Measurements from ENCODE around the gene RHOBTB3.

RHOBTB3 gene

DNA sequence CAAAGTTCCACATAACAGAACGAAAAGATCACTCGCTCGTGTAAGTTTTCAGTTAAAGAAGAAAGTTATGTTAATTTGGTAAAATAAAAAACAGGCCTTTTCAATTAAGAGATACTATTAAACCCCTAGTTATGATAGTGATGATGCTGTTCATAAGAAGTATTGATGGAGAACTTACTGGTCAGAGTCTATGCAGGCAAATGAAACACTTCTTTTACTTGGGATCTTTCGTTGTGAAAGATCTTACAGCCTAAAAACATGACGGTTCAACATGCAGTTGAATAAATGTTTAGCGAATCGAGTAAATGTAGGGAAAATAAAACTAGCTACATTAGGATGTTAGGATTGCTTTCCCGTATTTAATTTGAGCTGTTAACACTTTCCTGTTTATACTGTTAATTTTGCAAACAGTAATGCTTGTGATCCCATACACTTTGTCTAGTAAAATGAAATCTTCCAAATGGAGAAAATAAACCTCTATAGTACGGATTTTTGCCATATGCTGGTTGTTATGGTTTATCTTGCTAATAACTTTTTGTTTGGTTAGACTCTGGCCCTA, 2.0 kb downstream of the RHOBTB3 start:
- no peak for DNase-seq (ENCODE audit: low spot score)

DNA sequence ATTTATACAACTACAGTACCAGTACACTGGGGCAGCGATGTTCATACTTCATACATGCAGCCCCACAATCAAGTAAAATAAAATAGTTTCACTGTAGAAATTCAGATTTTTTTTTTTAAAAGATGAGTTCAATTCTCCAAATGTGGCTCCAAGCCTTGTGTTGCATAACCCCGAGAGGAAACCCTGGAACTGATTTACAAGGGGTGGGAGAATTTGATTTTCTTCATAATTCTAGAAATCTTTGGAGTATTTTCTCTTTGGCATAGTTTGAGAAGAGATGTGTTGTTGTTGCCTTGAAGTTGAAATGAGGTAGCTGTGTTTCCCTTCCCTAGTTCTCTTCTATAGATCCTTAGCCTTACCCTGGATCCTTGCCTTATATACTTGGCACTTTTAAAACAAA, 3.1 kb downstream of the RHOBTB3 start:
- DNase-seq (ENCODE audit: low spot score) = no peak

DNA sequence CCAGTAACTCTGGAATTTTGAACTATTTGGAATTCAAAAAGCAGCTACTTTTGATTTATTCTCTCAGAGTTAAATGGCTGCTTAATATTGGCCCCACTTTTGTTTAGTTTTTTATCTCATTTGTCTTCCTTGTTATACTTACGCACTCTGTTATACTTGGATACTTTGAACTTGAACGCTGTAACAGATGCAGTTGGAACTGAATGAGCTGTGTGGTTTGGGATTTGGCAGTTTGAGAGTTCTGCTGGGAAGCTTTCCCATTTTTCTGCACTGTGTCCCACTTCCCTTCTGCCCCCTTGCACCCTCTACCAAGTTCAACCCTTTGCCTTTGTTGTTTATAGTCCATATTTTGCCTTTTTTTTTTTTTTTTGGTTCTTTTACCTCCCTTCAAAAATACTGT, 3.8 kb downstream of the RHOBTB3 start:
- no peak for DNase-seq (ENCODE audit: low spot score)

DNA sequence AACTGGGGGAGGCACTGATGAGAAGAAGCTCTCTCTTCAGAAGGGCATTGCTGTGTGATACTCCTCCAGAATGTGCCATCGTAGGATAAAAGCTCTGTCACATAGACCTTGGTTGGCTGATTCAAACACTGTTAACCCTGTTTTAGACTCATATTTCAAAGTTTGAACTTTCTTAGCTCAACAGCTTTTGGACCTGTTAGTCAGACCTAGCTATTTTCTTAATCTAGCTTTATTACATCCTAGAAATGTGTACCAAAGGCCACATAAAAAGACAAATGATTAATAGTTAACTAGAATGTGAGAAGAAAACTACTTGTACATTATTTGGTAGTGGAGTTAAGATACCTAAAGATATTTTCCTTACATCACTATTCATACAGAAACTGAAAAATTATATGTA, 4.3 kb downstream of the RHOBTB3 start:
- DNase-seq (ENCODE audit: low spot score) = no peak

DNA sequence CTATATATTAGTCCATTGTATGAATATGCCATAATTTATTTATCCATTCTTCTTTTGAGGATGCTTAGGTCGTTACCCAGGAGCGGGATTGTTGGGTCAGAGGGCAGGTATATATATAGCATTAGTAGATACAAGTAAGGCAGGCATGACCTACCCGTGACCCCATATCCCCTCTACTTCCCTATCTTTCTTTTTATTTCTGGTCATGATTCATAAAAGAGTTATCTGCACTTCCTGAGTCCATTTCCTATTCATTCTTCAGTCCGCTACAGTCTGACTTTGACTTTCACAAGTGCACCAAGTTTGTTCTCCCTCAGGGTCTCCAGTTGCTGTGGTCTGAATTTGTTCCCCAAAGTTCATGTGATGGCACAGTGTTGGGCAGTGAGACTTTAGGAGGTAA, 6.9 kb downstream of the RHOBTB3 start:
- no peak for DNase-seq (ENCODE audit: low spot score)

DNA sequence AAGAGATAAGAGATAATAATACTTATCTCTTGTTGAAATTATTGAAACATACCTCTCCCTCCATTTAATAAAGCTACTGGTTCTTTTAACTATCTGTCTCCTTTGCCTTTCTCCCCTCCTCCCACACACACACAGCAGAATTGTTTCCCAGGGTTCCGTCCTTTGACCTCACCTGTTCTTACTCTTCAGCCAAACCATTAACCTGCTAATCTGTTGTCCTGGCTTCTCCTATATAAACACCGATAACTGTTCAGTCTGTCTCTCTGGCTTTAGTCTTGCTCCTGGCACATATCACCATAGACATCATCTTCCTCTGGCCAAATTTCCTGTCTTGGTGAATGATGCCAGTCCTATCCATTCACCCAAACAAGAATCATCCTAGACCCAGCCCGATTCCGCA, 7.7 kb downstream of the RHOBTB3 start:
- DNase-seq (ENCODE audit: low spot score) = no peak

DNA sequence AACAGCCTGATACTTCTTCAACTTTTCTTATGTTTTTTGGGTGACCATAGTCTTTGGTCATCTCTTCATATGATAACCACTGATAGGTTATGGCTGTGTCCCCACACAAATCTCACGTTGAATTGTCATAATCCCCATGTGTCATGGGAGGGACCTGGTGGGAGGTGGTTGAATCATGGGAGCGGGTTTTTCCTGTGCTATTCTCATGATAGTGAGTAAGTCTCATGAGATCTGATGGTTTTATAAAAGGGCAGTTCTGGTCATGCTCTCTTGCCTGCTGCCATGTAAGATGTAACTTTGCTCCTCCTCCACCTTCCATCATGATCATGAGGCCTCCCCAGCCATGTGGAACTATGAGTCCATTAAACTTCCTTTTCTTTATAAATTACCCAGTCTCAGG, 8.7 kb downstream of the RHOBTB3 start:
- DNase-seq (ENCODE audit: low spot score) = no peak

DNA sequence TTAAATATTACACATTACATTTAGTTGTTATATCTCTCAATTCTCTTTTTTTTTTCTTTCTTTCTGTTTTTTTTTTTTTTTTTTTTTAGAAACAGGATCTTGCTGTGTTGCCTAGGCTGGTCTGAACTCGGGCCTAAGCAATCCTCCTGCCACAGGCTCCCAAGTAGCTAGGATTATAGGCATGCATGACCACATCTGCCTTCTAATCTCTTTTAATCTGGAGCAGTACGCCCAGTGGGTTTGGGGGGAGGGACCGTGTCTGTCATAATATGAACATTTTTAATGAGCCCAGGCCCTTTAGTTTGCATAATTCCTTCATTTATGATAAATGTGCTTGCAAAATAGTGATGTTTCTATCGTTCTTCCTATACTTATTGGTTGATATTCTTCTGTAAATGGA, 10.3 kb downstream of the RHOBTB3 start:
- DNase-seq (ENCODE audit: low spot score) = no peak

DNA sequence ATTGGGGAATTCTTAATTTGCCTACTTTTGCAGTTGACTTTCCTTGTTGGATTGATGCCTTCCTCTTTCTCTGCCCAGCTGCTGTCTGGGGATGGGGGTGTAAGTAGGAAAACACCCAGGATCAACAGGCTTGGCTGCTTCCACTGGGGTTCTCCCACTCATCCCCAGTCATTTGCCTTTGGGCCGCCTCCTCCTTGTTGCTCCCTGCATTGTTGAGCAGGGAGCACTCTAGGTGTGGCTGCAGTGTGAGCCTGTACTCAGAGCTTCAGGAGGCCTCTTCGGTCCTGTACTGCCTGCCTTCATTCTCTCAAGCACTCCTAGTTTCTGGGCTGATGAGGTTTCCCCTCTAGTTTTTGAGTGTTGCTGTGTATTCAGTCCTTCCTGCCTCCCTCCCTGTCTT, 12.1 kb downstream of the RHOBTB3 start:
- no peak for DNase-seq (ENCODE audit: low spot score)

DNA sequence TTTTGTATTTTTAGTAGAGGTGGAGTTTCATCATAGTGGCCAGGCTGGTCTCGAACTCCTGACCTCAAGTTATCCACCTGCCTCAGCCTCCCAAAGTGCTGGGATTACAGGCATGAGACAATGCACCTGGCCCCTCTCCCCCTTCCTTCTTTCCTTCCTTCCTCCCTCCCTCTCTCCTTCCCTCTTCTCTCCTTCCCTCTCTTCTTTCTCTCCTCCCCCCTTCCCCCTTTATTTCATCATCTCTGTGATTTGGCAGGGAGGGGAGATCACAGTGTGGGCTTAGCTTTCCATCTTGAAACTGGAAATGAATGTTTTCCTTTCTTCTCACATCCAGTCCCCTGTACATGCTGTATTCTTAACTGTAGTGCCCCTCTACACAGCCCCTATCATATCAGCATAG, 12.7 kb downstream of the RHOBTB3 start:
- no peak for DNase-seq (ENCODE audit: low spot score)

DNA sequence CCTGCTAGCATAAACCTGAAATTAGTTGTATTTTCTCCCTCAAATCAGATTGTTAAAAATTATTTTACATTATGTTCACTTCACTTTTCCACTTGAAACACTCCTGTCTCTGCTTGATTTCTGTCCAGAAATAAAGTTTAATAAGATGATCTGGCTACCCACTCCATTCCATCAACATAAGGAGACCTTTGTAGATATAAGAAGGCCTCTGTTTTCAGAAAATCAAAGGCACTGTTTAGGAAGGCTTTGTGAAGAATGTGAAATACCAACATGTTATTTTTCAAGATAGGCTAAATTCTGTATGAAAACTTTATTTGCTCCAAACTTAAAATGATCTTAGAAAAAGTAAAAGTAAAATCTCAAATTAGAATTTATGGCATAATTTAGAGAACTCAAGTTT, 15.1 kb downstream of the RHOBTB3 start:
- no peak for DNase-seq (ENCODE audit: low spot score)

DNA sequence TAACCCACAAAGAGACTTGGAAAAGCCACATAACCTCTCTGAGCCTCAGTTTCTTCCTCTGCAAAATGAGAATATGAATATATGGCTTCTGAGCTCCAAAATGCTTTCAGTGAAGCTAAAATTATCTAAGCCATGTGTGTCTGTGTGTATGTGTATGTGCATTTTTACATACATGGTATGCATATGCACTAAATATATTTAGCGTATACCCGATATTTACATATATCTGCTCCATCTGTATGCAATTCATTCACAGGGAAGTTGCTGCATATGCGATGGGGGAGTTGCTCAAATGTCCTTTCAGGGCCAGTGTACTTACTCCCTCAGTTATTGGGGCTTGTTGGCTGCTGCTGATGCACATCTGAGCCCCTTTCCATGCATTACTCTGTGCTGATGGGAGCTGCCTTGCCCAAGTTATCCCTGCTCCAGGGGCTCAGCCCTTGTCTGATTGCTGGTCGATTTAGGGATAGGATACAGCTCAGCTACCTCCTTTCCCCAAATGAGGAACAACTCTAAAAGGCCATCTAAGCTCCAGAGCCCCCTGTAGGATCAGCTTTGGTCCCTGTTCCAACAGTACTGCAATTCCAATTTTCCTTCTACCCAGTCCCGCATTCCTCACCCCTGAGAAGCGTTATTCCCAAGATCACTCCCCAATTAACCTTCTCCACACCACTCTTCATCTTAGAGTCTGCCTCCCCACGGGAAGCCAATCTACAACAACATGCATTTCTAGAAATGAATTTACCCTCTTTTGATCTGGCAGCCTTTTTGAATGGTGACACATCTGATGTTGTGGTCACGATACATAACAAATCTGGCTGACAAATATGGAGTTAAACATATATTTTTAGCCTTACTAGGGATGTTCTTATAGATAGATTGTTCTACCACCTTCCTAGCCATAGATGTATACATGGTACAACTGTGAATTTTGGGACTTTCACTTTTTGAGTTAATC, 15.9 kb downstream of the RHOBTB3 start:
- no peak for DNase-seq (ENCODE audit: low spot score)

DNA sequence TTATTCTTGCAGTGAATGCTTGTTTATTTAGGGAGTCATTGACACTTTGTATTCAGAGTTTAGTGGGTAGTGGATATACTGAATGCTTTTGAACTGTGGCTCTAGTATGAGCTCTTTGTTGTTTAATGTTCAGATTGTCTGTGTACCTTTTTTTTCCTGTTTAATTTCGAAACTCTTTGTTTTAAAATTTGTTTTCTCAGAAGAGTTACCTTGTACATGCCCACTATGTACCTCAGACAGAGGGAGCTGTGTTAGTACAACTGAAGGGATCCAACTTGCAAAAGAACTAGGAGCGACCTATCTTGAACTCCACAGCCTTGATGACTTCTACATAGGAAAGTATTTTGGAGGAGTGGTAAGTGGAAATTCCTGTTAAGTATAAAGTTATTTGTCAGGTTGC, 17.0 kb downstream of the RHOBTB3 start:
- no peak for DNase-seq (ENCODE audit: low spot score)

DNA sequence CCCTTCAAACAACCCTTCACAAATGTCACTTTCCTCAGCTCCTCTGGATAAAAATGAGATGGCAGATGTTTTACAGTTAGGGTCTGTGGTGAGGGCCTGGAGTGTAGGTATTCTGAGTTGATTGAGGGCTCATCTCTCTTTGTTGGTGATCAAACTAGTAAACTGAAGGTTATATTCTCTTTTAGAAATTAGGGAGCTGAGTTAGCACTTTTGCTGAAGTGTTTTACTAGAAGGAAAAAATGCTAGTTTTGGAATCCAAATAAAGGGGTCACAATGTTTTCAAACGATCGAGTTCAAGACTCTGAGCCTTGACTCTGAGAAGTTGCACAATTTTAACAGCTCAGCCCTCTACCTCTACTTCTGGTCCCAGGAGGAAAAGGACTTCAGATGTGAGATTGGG, 23.4 kb downstream of the RHOBTB3 start:
- no peak for DNase-seq (ENCODE audit: low spot score)

DNA sequence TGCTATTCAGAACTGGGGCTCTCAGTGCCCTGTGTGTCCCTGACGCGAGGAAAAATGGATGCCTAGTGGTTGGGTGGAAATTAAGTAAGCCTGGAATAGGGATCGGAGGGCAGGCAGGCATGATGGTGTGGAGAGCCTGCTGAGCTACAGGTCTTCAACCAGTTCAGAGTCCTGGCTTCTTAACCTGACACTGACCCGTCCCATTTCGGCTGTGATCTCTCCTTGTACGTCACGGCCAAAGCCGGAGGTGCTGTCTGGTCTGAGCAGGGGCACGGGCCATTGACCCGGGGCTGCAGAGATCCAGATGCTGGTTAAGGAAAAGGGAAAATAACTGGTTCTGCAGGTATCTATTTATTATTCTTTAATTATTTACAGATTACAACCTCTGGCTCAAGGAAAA, 27.9 kb downstream of the RHOBTB3 start:
- DNase-seq (ENCODE audit: low spot score) = no peak

DNA sequence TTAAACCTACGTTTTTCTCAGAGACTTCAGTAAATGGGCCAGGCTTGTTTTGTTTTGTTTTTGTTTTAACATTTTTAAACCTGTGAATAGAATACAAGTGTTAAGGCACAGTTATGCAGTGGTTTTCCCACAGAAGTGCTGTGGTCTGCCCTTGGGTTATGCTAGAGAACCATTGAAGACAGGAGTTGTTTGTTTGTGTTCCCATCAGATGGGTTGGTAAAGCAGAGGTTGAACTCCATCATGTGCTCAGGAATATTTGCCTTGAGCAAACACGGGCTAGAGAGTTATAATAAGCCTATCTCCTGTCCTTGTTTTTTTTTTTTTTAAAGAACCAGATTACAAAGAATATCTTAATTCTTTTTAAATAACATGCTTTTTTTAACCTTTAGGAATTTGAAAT, 28.5 kb downstream of the RHOBTB3 start:
- DNase-seq (ENCODE audit: low spot score) = no peak

DNA sequence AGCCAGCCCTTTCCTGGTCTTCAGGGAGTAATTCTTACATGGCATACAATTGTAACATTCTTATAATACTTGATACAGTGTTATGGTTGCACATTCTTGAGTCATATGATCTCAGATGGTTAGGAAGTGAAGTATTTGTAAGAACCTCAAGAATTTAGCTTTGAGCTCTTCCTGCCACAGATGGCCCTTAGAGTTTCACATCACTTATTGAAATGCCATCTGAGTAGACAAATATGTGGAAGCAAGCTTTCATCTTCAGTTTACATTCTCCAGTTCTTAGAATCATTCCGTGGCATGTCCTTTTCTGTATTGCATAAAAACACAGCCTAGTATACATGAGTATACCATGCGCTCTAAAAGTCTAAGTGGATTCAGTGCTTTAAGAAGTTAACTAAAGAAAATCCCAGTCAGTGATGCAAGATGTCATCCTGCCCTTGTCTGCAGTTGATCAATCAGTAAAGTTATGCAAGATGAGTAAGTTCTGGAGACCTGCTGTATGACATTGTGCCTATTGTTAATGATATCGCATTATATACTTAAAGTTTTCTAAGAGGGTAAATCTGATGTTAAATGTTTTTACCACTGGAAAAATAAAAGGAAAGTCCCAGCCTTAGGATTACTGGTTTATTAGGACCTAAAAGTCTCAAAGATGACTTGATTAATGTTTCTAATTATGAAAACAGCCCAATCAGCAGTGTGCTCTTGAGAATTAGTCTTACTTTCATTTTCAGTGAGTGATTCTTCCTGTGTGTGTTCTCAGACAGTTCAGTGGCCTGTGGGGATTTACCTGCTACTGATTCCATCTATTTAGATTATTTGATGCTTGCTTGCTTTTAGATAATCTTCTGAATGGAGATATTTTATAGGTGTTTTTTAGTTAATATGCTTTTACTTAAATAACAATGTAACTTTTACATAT, 29.4 kb downstream of the RHOBTB3 start:
- DNase-seq (ENCODE audit: low spot score) = no peak

DNA sequence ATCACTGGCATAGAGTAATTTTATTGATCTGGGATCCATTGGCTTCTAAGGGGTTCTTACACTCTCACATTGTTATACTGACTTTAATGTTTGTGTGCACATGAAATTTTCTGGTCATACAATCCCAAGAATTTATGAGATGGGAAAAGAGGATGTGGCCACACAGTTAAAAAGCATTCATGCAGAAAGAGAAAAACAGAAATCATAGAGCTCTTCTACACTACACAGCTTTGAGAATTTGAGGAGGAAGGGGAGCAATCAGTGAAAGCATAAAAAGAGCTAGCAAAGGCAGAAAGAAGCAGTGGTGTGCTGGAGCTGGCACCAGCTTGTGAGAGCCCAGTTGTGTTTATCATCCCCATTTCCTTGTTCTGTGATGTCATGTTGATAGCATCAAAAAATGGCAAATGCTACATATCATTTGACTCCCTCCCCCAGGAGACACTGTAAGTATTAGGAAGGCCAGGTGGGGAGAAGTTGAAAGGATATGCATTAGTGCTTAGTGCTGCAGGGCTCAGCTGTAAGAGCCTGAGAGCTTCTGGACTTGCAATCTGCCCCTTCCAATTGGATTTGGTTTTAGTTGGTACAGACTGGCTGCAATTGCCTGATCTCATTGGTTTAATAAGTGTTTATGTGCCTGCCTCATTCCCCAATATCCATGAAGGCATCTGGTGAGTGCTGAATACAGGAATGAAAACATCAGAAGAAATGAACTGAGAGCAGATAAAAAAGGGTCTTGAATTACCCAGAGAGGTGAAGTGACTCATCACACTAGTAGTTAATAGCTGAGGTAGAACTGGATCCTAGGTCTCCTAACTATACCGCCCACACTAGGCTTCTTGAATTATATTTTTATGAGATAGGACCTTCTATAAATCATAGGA, 30.9 kb downstream of the RHOBTB3 start:
- no peak for DNase-seq (ENCODE audit: low spot score)

DNA sequence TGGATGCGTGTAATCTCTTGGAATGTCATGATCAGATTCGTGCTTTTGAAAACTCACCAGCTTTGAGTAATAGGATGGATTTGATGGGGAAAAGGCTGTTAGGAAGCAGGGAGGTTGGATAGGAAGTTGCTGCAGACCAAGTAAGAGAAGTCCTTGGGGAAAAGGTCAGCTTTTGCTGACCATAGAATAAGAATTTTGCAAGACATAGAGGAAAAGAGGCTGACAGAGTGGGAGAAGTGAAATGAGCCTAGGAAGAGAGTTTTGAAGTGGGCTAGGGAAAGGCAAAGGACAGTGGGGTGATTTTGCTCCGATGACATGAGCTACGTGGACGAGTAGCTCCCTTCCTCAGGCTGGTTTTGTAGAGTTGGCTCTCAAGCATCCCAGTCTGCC, 31.5 kb downstream of the RHOBTB3 start:
- DNase-seq (ENCODE audit: low spot score) = no peak

DNA sequence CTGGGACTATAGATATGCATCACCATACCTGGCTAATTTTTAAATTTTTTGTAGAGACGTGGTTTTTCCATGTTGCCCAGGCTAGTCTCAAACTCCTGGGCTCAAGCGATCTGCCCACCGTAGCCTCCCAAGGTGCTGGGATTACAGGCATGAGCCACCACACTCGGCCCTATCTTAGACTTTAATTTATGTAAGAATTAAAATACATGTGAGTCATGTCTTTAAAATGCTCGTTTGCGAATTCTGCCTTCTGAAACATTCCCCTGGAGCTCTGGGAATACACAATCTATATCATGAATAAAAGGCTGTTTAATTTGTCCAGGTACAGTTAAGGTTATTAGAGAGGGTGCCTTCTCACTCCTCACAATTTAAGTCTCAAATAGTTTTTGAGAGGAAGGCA, 32.8 kb downstream of the RHOBTB3 start:
- no peak for DNase-seq (ENCODE audit: low spot score)

DNA sequence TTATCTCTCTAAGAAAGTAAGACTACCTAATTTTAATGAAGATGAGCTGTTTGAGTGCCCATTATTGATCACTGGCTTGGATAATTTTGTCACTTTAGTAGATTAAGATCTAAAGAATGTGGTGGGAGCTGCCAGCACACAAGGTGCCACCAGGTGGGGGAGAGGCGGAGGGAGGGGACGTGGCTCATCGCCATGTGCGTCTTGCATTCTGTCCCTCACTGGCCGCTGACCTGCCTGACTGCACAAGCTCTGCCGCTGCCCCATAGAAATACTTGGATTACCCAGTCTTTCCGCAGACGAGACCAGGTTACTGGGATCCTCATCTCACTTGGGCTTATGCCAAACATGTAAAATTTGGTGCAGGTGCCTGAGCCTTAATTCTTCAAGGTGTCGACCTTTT, 37.6 kb downstream of the RHOBTB3 start:
- no peak for DNase-seq (ENCODE audit: low spot score)
